ENCODE measurements around the gene SH3RF3.

SH3RF3 gene

GRCh38 chr2:109352898-109353689 is 224.1 kb downstream of the SH3RF3 start:
- no peak for DNase-seq (ENCODE audit: low read depth in 2 of 2)

GRCh38 chr2:109353806-109354745 is 225.1 kb downstream of the SH3RF3 start:
- DNase-seq (ENCODE audit: low read depth in 2 of 2): no peak

DNA sequence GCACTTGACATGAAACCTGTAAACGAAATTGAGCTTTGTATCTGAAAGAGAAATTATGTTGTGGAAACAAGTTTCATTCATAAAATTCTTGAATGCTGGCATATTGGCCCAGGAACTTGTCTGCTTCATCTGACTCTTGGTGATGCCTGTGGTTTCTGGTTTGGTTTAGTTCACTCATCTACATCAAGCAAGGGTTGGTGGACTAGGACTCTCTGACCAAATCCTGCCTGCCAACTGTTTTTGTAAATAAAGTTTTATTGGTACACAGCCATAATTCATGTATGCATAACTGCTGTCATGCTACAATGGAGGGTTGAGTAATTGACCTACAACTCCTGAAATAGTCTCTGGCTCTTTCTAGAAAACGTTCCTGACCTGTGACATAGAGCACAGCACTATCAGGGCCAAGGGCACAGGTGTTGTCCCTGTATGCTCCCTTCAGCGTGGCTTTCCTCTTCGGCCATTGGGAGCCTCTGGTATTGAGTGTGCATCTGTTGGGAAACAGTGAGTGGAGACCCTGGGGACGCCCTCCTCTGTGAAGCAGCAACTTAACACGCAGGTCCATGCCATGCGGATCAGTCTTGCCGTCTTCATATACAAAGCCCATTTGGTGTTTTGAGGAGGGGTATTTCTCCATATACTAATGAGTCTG is 226.3 kb downstream of the SH3RF3 start:
- no peak for DNase-seq (ENCODE audit: low read depth in 2 of 2)

GRCh38 chr2:109356324-109357035 is 227.5 kb downstream of the SH3RF3 start:
- DNase-seq (ENCODE audit: low read depth in 2 of 2): no peak

DNA sequence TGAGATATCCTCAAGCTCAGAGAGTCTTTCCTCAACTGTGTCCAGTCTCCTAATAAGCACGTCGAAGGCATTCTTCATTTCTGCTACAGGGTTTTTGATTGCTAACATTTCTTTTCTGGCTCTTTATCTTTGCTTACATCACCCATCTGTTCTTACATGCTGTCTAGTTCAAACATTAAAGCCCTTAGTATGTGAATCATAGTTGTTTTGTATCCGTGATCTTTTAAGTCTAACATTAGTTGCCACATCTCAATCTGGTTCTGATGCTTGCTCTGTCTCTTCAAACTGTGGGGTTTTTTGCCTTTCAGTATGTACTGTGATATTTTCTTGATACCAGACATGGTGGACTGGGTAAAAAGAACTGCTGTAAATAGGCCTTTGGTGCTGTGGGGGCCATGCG is 235.2 kb downstream of the SH3RF3 start:
- no peak for DNase-seq (ENCODE audit: low read depth in 2 of 2)

DNA sequence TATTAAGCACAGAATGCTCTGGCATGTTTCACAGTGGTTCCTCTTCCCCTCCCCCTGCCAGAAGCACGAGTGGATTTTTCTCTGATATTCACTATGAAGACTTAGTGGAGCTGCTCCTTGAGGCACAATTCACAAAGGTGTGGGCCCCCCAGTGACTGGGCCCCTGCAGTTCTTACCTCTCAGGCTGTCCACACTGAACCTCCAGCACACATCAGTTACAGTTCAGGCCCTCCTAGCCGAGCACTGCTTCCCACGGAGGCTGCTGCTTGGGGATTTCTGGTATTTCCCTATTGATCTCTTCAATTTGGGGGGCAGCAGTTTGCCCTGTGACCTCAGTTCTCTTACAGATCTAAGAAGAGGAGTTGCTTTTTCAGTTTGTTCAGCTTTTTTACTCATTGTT is 236.1 kb downstream of the SH3RF3 start:
- no peak for DNase-seq (ENCODE audit: low read depth in 2 of 2)

DNA sequence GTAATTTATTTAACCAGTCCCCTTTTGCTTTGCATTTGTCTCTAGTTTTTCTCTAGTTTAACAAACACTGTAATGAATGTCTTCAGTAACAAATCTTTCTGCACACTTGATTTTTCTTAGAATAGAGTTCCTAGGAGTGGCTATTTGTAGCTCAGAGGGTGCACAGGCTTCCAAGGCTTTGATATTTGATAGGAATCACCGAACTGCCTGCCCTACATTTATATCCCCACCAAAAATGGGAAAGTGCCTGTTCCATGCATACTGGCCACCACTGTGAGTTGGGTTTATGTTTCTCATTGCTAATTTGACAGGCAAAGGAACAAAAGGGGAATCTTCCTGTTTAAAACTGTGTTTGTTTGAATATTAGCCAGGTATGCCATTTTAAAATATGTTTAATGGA is 238.7 kb downstream of the SH3RF3 start:
- DNase-seq (ENCODE audit: low read depth in 2 of 2): no peak

DNA sequence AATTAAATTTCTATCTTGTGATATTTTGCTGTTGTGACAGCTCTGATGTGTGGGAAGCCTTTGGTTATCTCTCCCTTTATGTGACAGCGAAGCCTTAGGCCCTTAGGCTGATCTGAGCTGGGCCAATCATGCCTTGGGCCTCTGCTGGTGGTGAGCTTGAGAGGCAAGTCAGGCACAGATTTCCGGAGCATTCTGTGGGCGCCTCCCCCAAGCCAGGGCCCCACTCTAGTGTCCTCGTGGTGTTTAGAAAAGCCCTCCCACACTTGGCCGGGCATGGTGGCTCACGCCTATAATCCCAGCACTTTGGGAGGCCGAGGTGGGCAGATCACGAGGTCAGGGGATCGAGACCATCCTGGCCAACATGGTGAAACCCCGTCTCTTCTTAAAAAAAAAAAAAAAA is 239.8 kb downstream of the SH3RF3 start:
- DNase-seq (ENCODE audit: low read depth in 2 of 2): no peak

DNA sequence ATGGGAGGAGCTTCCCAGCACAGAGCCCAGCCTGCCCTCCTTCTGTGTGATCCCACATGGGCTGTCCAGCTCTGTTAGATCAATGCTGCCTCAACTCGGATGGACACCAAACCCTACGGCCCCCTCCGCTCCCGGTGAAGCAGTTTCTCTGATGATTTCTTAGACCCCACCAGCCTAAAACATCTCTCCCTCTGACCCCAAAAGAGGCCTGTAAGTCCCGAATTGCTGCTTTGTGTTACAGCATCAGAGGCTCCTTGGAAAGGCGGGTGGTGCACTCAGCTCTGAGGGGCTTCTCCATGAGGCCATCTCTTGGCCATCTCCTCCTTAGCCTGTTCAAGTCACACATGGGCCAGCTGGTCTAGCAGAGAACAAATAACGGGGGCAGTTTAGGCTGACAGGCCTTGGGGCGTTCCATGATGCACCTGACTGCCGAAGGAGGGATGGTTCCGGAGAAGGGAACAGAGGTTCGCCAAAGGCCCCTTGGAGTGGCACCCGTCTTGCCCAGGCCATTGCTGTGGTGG is 240.7 kb downstream of the SH3RF3 start:
- no peak for DNase-seq (ENCODE audit: low read depth in 2 of 2)

DNA sequence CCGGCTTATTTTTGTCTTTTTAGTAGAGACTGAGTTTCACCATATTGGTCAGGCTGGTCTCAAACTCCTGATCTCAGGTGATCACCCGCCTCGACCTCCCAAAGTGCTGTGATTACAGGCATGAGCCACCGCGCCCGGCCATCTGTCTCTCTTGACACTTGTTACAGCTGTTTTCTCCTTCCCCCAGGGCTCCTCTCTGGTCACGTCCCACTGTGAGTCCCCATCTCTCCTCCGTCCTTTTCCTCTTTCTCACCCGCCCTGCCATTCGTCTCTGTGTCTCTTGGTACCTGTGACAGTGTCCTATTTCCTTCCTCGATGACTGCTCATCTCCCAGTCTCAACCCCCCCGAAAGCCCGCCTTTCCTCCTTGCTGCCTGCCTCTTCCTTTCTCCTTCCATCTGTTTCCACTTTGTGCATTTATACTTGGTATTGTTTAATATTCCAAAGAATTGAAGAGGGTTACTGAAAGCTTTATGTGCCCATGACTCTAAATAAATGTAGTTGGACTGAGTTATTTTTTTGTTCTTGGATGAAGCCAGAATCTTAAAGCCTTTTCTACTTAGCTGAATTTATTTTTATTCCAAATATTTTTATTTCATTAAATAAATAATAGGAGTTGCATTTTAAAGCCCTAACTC is 241.5 kb downstream of the SH3RF3 start:
- DNase-seq (ENCODE audit: low read depth in 2 of 2): no peak

DNA sequence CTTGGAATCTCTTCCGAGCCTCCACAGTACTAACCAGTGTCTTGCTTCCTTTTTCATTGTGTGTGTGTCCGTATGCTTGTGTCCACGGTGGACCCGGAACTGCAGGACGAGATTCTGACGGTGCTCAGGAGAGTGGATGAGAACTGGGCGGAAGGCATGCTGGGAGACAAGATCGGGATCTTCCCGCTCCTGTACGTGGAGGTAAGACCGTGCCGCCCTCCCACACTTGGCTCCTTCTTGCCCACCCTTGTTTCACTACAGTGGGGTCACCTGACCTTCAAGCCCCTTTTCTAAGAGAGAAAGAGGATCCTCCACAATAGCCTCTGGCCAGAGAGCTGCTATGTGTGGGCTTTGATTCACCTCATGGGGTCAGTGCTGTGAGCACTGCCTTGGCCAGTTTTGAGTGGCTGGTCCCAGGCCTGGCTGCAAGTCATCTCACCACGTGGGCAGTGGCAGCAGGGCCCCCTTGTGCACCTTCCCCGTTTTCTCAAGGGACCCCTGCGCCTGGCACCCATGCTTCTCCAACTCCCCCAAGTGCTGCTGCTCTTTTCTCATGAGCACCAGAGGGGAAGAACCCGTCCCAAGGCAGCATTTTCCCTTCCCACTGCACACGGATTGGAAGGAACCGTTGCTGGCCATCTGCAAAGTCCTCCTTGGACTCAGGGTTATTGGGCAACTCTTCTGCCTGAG is 242.6 kb downstream of the SH3RF3 start:
- DNase-seq (ENCODE audit: low read depth in 2 of 2): no peak

DNA sequence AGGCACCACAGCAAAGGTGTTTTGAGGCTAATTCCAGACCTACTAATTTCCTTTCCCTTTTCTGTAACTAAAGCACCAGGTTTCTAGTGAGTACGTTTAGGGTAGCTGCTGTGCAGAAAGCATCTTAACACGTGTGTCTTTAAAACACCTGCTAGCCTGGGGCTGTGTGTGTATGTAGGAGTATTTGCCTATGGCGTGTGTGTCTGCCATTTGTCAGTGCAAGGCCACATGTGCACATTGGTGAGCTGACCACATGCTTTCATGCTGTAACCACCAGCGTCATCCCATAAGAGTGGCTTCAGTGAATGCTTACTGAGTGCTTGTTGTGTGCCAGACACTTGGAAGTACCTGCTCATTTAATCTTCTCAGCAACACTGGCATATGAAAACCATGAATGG is 243.2 kb downstream of the SH3RF3 start:
- DNase-seq (ENCODE audit: low read depth in 2 of 2): no peak

GRCh38 chr2:109372614-109373013 is 243.6 kb downstream of the SH3RF3 start:
- DNase-seq (ENCODE audit: low read depth in 2 of 2): no peak

DNA sequence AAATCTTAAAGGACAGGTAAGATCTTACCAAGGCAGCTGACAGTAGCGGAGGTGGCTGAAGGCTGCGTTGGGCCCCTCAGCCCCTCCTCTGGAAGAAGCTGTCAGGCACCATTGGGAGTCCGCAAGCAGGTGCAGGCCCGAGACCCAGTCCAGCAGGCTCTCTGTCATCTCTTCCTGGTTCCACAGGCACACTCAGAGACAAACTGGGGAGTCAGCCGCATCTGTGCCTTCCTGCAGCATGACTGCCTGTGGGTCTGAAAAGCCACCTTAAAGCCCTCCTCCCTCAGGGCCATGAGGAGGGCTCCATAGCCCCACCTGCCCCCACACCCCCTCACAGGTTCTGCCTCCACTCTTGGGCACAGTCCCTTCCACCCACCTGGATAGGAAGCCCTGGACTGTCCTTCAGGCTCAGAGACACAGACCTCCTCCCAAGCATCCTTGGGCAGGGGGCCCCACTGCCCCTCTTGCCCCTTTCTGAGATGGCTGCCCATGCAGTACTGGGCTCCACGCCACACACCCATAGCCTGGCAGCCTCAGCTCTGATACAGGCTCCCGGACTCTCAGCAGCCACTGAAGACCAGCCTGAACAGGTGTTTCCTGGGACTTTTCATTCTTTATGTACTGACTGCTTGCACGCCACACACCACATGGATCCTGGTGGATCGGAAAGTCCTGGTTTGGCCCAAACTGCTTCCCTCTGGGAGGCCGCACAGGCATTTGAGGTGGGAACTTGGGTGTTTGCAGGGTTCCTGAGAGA is 245.0 kb downstream of the SH3RF3 start:
- no peak for DNase-seq (ENCODE audit: low read depth in 2 of 2)

DNA sequence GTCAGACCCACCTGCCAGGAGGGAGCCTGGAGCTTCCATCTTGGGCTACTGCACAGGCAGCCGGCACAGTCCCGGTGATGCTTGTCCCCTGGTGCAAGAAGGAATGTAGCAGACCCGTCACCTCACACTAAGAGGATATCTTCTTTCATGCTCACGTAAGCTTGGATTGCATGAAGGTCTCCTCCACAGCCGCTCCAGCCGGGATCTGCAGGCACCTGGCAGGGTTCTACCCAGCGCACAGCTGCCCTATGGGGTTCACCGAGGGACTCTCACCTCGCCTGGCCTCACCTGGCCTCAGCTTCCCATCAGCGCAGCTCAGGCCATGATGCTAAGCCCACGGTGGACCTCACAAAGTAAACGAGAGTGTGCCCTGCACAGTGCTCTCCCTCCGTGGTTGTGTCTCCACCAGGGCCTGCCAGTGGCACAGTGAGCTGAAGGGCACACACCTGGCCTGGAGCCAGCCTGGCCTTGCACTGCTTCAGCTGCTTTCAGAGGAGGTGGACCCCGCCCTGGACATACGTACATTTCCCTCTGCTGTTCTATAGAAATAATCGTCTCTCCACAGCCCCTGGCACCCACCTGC is 245.6 kb downstream of the SH3RF3 start:
- DNase-seq (ENCODE audit: low read depth in 2 of 2): no peak

DNA sequence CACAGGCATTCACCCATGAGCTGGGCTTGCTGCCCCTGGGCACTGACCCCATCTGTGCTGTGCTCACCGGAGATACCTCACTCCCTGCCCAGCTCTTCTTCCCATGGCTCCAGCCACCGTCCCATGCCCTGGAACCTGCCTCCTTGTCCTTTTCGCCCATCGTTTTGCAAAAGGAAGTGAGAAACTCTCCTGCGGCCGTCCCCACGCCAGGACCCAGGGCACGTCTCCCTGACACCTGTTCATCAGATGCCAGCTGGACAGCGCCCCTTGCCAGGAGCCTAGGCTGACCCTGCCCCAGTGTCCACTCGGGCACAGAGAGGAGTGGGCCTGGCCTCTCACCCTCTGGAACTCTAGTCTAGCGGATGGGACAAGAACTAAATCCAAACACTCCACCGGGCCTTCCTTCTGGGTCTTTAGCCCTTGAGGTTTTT is 246.1 kb downstream of the SH3RF3 start:
- no peak for DNase-seq (ENCODE audit: low read depth in 2 of 2)

DNA sequence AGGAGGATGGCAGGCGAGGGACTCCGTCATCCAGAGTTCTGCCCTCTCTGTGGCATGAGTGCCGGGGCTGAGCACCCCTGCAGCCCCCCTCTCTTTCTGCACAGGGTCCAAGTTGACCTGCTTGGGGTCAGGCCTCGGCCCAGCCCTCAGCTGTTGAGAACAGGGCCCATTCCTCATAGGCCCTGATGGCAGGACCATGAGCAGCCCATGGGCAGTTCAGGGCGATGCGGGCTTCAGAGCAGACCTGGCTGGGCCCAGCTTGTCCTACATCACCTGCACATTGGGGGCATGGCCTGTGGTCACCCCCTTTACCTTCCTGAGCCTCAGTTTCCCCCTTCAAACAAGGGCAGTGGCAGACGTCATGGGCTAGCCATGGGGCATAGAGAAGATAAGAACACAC is 246.7 kb downstream of the SH3RF3 start:
- DNase-seq (ENCODE audit: low read depth in 2 of 2): no peak

DNA sequence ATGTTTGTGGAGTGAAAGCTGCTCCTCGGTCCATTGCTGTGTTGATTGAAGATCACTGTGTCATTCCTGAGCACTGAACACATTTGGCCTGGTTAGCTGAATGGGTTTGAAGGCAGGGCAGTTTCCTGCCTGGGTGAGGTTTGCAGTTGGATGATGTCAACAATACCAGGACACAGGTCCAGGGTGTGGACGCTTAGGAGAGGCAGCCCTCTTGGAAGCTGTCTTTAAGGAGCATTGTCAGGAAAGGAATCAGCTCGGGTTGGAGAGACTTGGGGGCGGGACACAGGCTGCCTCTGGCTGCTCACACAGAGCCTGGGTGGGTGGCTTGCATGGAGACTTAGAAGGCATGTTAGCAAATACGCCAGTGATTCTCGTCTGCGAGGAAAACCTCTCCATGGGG is 247.1 kb downstream of the SH3RF3 start:
- DNase-seq (ENCODE audit: low read depth in 2 of 2): no peak

DNA sequence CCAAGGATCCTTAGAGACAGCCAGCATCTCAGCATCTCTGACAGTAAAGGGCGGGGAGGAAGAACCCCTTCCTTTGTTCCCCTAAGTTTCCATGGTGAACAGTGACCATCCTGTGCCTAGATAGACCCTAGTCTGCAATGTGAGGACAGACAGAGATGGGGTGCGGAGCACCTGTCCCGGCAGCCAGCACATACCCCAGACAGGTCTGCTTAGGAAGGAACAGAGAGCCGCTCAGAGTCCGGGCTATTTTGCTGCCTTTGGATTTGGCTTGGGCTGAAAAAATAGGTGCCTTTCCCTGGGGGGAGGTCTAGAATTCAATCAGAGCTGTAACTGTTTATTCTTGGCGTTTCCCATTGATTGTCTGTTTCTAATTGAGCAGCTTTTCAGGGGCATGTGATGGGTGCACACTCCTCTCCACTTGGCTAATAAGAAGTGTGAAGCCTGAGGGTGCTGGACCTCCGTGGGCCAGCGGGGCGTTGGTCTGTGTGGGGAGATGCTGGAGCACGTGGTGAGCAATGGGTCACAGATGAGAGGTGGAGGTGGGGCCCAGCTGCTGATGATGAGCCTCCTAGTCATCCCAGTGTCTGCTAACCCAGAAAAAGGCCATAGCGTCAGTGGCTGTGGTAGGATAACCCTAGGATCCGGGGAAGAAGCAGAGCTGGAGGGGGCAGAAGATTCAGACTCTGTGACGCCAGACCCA is 247.9 kb downstream of the SH3RF3 start:
- no peak for DNase-seq (ENCODE audit: low read depth in 2 of 2)

All from stimulated activated CD8-positive, alpha-beta memory T cell treated with anti-CD3 and anti-CD28 coated beads, Interleukin-15, amount 100 ng/mL, for 48 hours (primary cell).